ENCODE measurements around the gene C1orf105.

- no peak for TF ChIP-seq CTCF (optimal IDR thresholded peaks at IDR 0.05 in 1 of 3, IDR thresholded peaks at IDR 0.05 in 1 of 3, conservative IDR thresholded peaks at IDR 0.05 in 1 of 3; ENCODE audit: extremely low read depth in 1 of 3, insufficient read depth in 2 of 3, low read length in 3 of 3)
- TF ChIP-seq EZH2 (IDR thresholded peaks at IDR 0.05; ENCODE audit: low read length), result no peak
Observed at GRCh38 chr1:172408958-172409357, 11.5 kb upstream of the C1orf105 start.

Data from keratinocyte (primary cell).